OCI-LY3 (cell line): Measurements from ENCODE around the gene MYL2.
"Not testable (repeated sequence)": the region's sequence is repeated elsewhere in the genome, so short reads cannot be mapped to it uniquely, and the experiment has no call there.

ENCODE experiments used
- EZH2phosphoT487 ChIP-seq: fragments of 200-600 bp; shearing (Covaris generic); IDR thresholded peaks from 2 replicates; pipeline ENCODE4 v1.6.1; 2018; ENCODE audit warnings: antibody characterized with exemption, mixed run types, low read depth
- TF ChIP-seq, protein P1 (sequence below): fragments of 200-600, 300-600 bp; sonication (generic); IDR thresholded peaks from 2 replicates; pipeline ENCODE4 v1.5.1; 2014; ENCODE audit warnings: antibody characterized with exemption, low read length, low read depth

DNA sequence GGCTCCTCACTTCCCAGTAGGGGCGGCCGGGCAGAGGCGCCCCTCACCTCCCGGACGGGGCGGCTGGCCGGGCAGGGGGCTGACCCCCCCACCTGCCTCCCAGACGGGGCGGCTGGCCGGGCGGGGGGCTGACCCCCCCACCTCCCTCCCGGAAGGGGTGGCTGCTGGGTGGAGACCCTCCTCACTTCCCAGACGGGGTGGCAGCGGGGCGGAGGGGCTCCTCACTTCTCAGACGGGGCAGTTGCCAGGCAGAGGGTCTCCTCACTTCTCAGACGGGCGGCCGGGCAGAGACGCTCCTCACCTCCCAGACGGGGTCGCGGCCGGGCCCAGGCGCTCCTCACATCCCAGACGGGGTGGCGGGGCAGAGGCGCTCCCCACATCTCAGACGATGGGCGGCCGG, 30.5 kb upstream of the MYL2 start:
- TF ChIP-seq, protein P1, sequence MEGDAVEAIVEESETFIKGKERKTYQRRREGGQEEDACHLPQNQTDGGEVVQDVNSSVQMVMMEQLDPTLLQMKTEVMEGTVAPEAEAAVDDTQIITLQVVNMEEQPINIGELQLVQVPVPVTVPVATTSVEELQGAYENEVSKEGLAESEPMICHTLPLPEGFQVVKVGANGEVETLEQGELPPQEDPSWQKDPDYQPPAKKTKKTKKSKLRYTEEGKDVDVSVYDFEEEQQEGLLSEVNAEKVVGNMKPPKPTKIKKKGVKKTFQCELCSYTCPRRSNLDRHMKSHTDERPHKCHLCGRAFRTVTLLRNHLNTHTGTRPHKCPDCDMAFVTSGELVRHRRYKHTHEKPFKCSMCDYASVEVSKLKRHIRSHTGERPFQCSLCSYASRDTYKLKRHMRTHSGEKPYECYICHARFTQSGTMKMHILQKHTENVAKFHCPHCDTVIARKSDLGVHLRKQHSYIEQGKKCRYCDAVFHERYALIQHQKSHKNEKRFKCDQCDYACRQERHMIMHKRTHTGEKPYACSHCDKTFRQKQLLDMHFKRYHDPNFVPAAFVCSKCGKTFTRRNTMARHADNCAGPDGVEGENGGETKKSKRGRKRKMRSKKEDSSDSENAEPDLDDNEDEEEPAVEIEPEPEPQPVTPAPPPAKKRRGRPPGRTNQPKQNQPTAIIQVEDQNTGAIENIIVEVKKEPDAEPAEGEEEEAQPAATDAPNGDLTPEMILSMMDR = not testable (repeated sequence)
- not testable (repeated sequence) for TF ChIP-seq EZH2phosphoT487
